ENCODE data around the gene HADHA.
A peak's percentile ranks its signal among the peaks of the same experiment; 100 is the strongest.
"Not testable (repeated sequence)": the region's sequence is repeated elsewhere in the genome, so short reads cannot be mapped to it uniquely, and the experiment has no call there.

HADHA gene

GRCh38 chr2:26172871-26173775 is 71.3 kb downstream of the HADHA start, which contains the start of gene GAREM2:
GAREM2 (plus strand) TSS chr2:26173088; CDS start chr2:26173221, 133 bp downstream.
- no peak for DNase-seq

GRCh38 chr2:26172189-26172870 is 72.1 kb downstream of the HADHA start:
- DNase-seq, result no peak

- no peak for DNase-seq
Measured at GRCh38 chr2:26170795-26171194, 73.6 kb downstream of the HADHA start.

GRCh38 chr2:26169681-26170414 is 74.6 kb downstream of the HADHA start:
- DNase-seq, result no peak

GRCh38 chr2:26169226-26169625 is 75.2 kb downstream of the HADHA start:
- DNase-seq, result no peak

GRCh38 chr2:26168785-26169184 is 75.6 kb downstream of the HADHA start:
- DNase-seq, result no peak

- not testable (repeated sequence) for DNase-seq
Measured at GRCh38 chr2:26166541-26166940, 77.9 kb downstream of the HADHA start.

GRCh38 chr2:26165403-26165802 is 79.0 kb downstream of the HADHA start:
- DNase-seq, result no peak

- no peak for DNase-seq
Measured at GRCh38 chr2:26164641-26165211, 79.7 kb downstream of the HADHA start.

GRCh38 chr2:26164231-26164630 is 80.2 kb downstream of the HADHA start:
- DNase-seq, result no peak

GRCh38 chr2:26162963-26163362 is 81.5 kb downstream of the HADHA start:
- DNase-seq, result no peak

GRCh38 chr2:26161926-26162325 is 82.5 kb downstream of the HADHA start:
- no peak for DNase-seq

- no peak for DNase-seq
Measured at GRCh38 chr2:26157580-26157979, 86.9 kb downstream of the HADHA start.

GRCh38 chr2:26150243-26150642 is 94.2 kb downstream of the HADHA start:
- DNase-seq, result no peak

GRCh38 chr2:26148501-26148900 is 95.9 kb downstream of the HADHA start:
- no peak for DNase-seq

- peak; percentile 61 for DNase-seq
Measured at GRCh38 chr2:26144953-26145680, 99.3 kb downstream of the HADHA start.

GRCh38 chr2:26144031-26144430 is 100.4 kb downstream of the HADHA start:
- DNase-seq, result no peak

GRCh38 chr2:26141145-26141769 is 103.2 kb downstream of the HADHA start:
- no peak for DNase-seq
